GM21528 (cell line): ENCODE data around the gene SLC34A3.
A peak's percentile ranks its signal among the peaks of the same experiment; 100 is the strongest.

Source experiments
- ATAC-seq: cut with Tn5 transposase; IDR thresholded peaks from one replicate; pipeline ENCODE4 v1.9.1; 2021; ENCODE audit warnings: mild to moderate bottlenecking, moderate library complexity; ENCODE audit not compliant: unreplicated experiment, low FRiP score

The SLC34A3 gene

GRCh38 chr9:137216188-137216965 lies 14.3 kb upstream of the SLC34A3 start:
- no peak for ATAC-seq

- no peak for ATAC-seq
Measured at GRCh38 chr9:137217276-137218211, 13.2 kb upstream of the SLC34A3 start.

GRCh38 chr9:137218212-137218753 lies 12.4 kb upstream of the SLC34A3 start:
- no peak for ATAC-seq

GRCh38 chr9:137218754-137219271 lies 11.9 kb upstream of the SLC34A3 start:
- ATAC-seq: no peak

GRCh38 chr9:137219757-137220316 lies 10.9 kb upstream of the SLC34A3 start:
- no peak for ATAC-seq

GRCh38 chr9:137220317-137221094 lies 10.2 kb upstream of the SLC34A3 start:
- no peak for ATAC-seq

GRCh38 chr9:137221095-137221505 lies 9.6 kb upstream of the SLC34A3 start:
- no peak for ATAC-seq

GRCh38 chr9:137221506-137222111 lies 9.1 kb upstream of the SLC34A3 start:
- no peak for ATAC-seq

- peak; percentile 3 for ATAC-seq
Measured at GRCh38 chr9:137222190-137223077, 8.3 kb upstream of the SLC34A3 start, which contains the start of gene RNF208. TSS of gene RNF208 (minus strand) at chr9:137222240. CDS start at chr9:137221212, 1,028 bp downstream.

GRCh38 chr9:137223078-137223970 lies 7.4 kb upstream of the SLC34A3 start:
- ATAC-seq: peak; percentile 63

GRCh38 chr9:137224830-137225694 lies 5.6 kb upstream of the SLC34A3 start, which contains the start of gene CYSRT1:
TSS of gene CYSRT1 (plus strand) at chr9:137225174. CDS start at chr9:137225622, 448 bp downstream.
- no peak for ATAC-seq

- ATAC-seq: no peak
Measured at GRCh38 chr9:137225699-137226331, 4.9 kb upstream of the SLC34A3 start.

GRCh38 chr9:137226338-137227053 lies 4.2 kb upstream of the SLC34A3 start:
- ATAC-seq: no peak

GRCh38 chr9:137227054-137227852 lies 3.4 kb upstream of the SLC34A3 start, which contains the start of gene RNF224:
TSS of gene RNF224 (plus strand) at chr9:137227502. CDS start at chr9:137228336, 834 bp downstream.
- no peak for ATAC-seq
